HEK293T (cell line): Measurements from ENCODE around the gene APOA5.

ENCODE experiments used
- ARNT ChIP-seq: fragments of 450-650 bp; IDR thresholded peaks from 2 replicates; pipeline ENCODE4 v1.6.1; 2017; ENCODE audit warnings: mild to moderate bottlenecking
- BHLHE40 ChIP-seq: fragments of 450-650 bp; IDR thresholded peaks from 2 replicates; pipeline ENCODE4 v1.6.1; 2016; ENCODE audit warnings: mild to moderate bottlenecking, moderate library complexity, borderline replicate concordance
- CTBP1 ChIP-seq: fragments of 450-650 bp; IDR thresholded peaks from 2 replicates; pipeline ENCODE4 v1.6.1; 2016; ENCODE audit warnings: borderline replicate concordance
- FOXA1 ChIP-seq: fragments of 450-650 bp; IDR thresholded peaks from 2 replicates; pipeline ENCODE4 v1.6.1; 2016; ENCODE audit warnings: mild to moderate bottlenecking
- FOXK2 ChIP-seq: fragments of 450-650 bp; IDR thresholded peaks from 2 replicates; pipeline ENCODE4 v1.6.1; 2016; ENCODE audit warnings: mild to moderate bottlenecking
- FOXM1 ChIP-seq: fragments of 450-650 bp; IDR thresholded peaks from 2 replicates; pipeline ENCODE4 v1.6.1; 2017; ENCODE audit warnings: mild to moderate bottlenecking, borderline replicate concordance
- HDGF ChIP-seq: fragments of 450-650 bp; IDR thresholded peaks from 2 replicates; pipeline ENCODE4 v1.6.1; 2017; ENCODE audit warnings: antibody characterized with exemption, borderline replicate concordance
- LEF1 ChIP-seq: fragments of 450-650 bp; IDR thresholded peaks from 2 replicates; pipeline ENCODE4 v1.6.1; 2017; ENCODE audit warnings: mild to moderate bottlenecking, borderline replicate concordance
- NFRKB ChIP-seq: fragments of 450-650 bp; IDR thresholded peaks from 2 replicates; pipeline ENCODE4 v1.6.1; 2016; ENCODE audit warnings: mild to moderate bottlenecking, moderate library complexity
- PKNOX1 ChIP-seq: fragments of 450-650 bp; IDR thresholded peaks from 2 replicates; pipeline ENCODE4 v1.6.1; 2016
- SP1 ChIP-seq: fragments of 450-650 bp; IDR thresholded peaks from 2 replicates; pipeline ENCODE4 v1.6.1; 2017
- SUZ12 ChIP-seq: fragments of 450-650 bp; IDR thresholded peaks from 2 replicates; pipeline ENCODE4 v1.6.1; 2016; ENCODE audit warnings: mild to moderate bottlenecking
- TARDBP ChIP-seq: fragments of 450-650 bp; IDR thresholded peaks from 2 replicates; pipeline ENCODE4 v1.6.1; 2016
- ZNF384 ChIP-seq: fragments of 450-650 bp; IDR thresholded peaks from 2 replicates; pipeline ENCODE4 v1.6.1; 2016

DNA sequence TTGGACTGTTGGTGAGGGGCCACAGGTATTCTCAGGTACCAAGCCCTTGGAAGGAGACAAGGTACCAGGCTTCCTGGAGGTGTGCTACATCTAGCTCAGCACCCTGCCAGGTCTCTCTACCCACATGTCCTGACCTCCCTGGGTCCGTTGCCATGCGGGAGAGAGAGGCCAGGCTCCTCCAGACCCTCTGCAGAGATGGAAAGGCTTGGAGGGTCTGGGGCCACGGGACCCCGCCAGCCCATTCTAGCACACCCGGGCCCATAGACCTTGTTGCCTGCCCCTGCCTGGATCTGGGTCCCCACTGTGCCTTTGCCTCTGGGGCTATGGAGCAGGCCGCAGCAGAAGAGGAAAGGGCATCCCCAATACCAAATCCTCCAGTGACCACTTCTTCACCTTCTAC lies 35.8 kb upstream of the APOA5 start:
- TF ChIP-seq ARNT (no peak), SP1 (no peak), FOXK2 (no peak), PKNOX1 (no peak), BHLHE40 (no peak), ZNF384 (no peak), FOXM1 (no peak), TARDBP (no peak), CTBP1 (no peak), NFRKB (no peak), SUZ12 (no peak), FOXA1 (no peak), HDGF (no peak), LEF1 (no peak)
